IMR-90 (cell line): ENCODE results near the gene RBFOX2. TPM values are rescaled to one million over a fixed set of nuclear protein-coding genes. Genes with fewer than 3 reads are reported as not detected.

Source experiments
- ATAC-seq: fragments of 200-7000 bp; cut with Tn5 transposase; 2 replicates; pipeline ENCODE4 v1.9.1; 2020; ENCODE audit warnings: low read depth, mild to moderate bottlenecking, moderate library complexity
- BruUV-seq: library from RNA; stranded (reverse); fragments of 400-500 nt; replicated peaks from 2 replicates; lab custom pipeline; 2021; lab: Mats Ljungman, UMichigan
- CTCF ChIA-PET: fragments of 300-600 bp; formaldehyde crosslinking; extraction: SDS; loops from one replicate; lab custom pipeline; 2021; ENCODE audit warnings: antibody characterized with exemption; lab: Yijun Ruan, JAX
- POLR2A ChIA-PET: fragments of 300-600 bp; sonication (Branson Sonifier 250); formaldehyde crosslinking; loops from one replicate; lab custom pipeline; 2022; ENCODE audit warnings: antibody characterized with exemption; ENCODE audit not compliant: unreplicated experiment; lab: Charles Lee
- DNase-seq: peaks from one replicate; pipeline ENCODE4 v3.0.0; 2013
- H2AFZ ChIP-seq: replicated peaks from 2 replicates; pipeline ENCODE3; 2013; ENCODE audit warnings: low read length, mild to moderate bottlenecking; ENCODE audit not compliant: poor library complexity
- H2AK5ac ChIP-seq: 2 replicates; pipeline ENCODE4 v1.6.1; 2013; ENCODE audit warnings: low read depth, low read length, inconsistent platforms
- H2AK9ac ChIP-seq: replicated peaks from 2 replicates; pipeline ENCODE3; 2013; ENCODE audit warnings: mild to moderate bottlenecking, low read depth, low read length, moderate library complexity; ENCODE audit not compliant: poor library complexity
- H2BK120ac ChIP-seq: 2 replicates; pipeline ENCODE4 v1.6.1; 2013; ENCODE audit warnings: low read depth, low read length, inconsistent platforms
- H2BK15ac ChIP-seq: 3 replicates; pipeline ENCODE4 v1.6.1; 2013; ENCODE audit warnings: low read depth, low read length, inconsistent platforms
- H2BK20ac ChIP-seq: 2 replicates; pipeline ENCODE4 v1.6.1; 2013; ENCODE audit warnings: low read depth, mild to moderate bottlenecking, inconsistent platforms, low read length, moderate library complexity
- H2BK5ac ChIP-seq: 2 replicates; pipeline ENCODE4 v1.6.1; 2013; ENCODE audit warnings: mild to moderate bottlenecking, low read depth, low read length, inconsistent platforms; ENCODE audit not compliant: poor library complexity, severe bottlenecking
- H3K14ac ChIP-seq: replicated peaks from 2 replicates; pipeline ENCODE4 v1.6.1; 2013; ENCODE audit warnings: low read depth, low read length, inconsistent platforms
- H3K18ac ChIP-seq: 2 replicates; pipeline ENCODE4 v1.6.1; 2013; ENCODE audit warnings: low read depth, low read length, control low read depth
- H3K23ac ChIP-seq: 2 replicates; pipeline ENCODE4 v1.6.1; 2013; ENCODE audit warnings: low read depth, low read length, inconsistent platforms
- H3K27ac ChIP-seq: 2 replicates; pipeline ENCODE4 v1.5.1; 2013; ENCODE audit warnings: mild to moderate bottlenecking, control low read depth, low read length; ENCODE audit not compliant: insufficient read depth
- H3K27me3 ChIP-seq: 2 replicates; pipeline ENCODE4 v1.6.1; 2013; ENCODE audit warnings: low read length; ENCODE audit not compliant: control insufficient read depth, insufficient read depth
- H3K36me3 ChIP-seq: 2 replicates; pipeline ENCODE4 v1.6.1; 2013; ENCODE audit warnings: low read length, mixed read lengths; ENCODE audit not compliant: control insufficient read depth, insufficient read depth
- H3K4ac ChIP-seq: 2 replicates; pipeline ENCODE4 v1.6.1; 2013; ENCODE audit warnings: low read depth, low read length, inconsistent platforms
- H3K4me1 ChIP-seq: 2 replicates; pipeline ENCODE4 v1.6.1; 2013; ENCODE audit warnings: low read length, mixed read lengths; ENCODE audit not compliant: control insufficient read depth, insufficient read depth
- H3K4me2 ChIP-seq: 2 replicates; pipeline ENCODE4 v1.6.1; 2013; ENCODE audit warnings: low read depth, mild to moderate bottlenecking, control low read depth, low read length, moderate library complexity
- H3K4me3 ChIP-seq: 2 replicates; pipeline ENCODE4 v1.5.1; 2013; ENCODE audit warnings: low read depth, mild to moderate bottlenecking, control low read depth, low read length, moderate library complexity; ENCODE audit not compliant: insufficient read depth
- H3K56ac ChIP-seq: 2 replicates; pipeline ENCODE4 v1.6.1; 2013; ENCODE audit warnings: low read length, inconsistent platforms; ENCODE audit not compliant: insufficient read depth; ENCODE audit errors: extremely low read depth
- H3K79me1 ChIP-seq, 2 experiments: 2 replicates each; pipeline ENCODE4 v1.6.1; 2013; ENCODE audit warnings: low read length in 2 of 2, inconsistent platforms in 1 of 2, low read depth in 1 of 2
- H3K9ac ChIP-seq: 2 replicates; pipeline ENCODE4 v1.6.1; 2013; ENCODE audit warnings: low read depth, low read length, control low read depth
- H3K9me1 ChIP-seq: 2 replicates; pipeline ENCODE4 v1.6.1; 2013; ENCODE audit warnings: low read length, inconsistent platforms; ENCODE audit not compliant: insufficient read depth
- H3K9me3 ChIP-seq: 2 replicates; pipeline ENCODE4 v1.6.1; 2013; ENCODE audit warnings: low read length; ENCODE audit not compliant: control insufficient read depth, insufficient read depth
- H4K20me1 ChIP-seq: 2 replicates; pipeline ENCODE4 v1.6.1; 2013; ENCODE audit warnings: low read length, inconsistent platforms; ENCODE audit not compliant: insufficient read depth
- H4K5ac ChIP-seq: 2 replicates; pipeline ENCODE4 v1.6.1; 2013; ENCODE audit warnings: mild to moderate bottlenecking, low read depth, low read length, control low read depth
- H4K8ac ChIP-seq, 2 experiments: 2 replicates each; pipeline ENCODE4 v1.6.1; 2013; ENCODE audit warnings: low read depth in 2 of 2, low read length in 2 of 2, control low read depth in 1 of 2, inconsistent platforms in 1 of 2
- H4K91ac ChIP-seq: 2 replicates; pipeline ENCODE4 v1.6.1; 2013; ENCODE audit warnings: low read depth, low read length, inconsistent platforms; ENCODE audit not compliant: insufficient read depth
- BHLHE40 ChIP-seq: fragments of 150-350 bp; IDR thresholded peaks from 2 replicates; pipeline ENCODE4 v1.6.1; 2016; ENCODE audit warnings: mild to moderate bottlenecking, low read depth, low read length
- CEBPB ChIP-seq: IDR thresholded peaks from 2 replicates; pipeline ENCODE4 v1.6.1; 2012; ENCODE audit warnings: low read depth, low read length, improper control_type of control experiment
- CHD1 ChIP-seq: IDR thresholded peaks from 2 replicates; pipeline ENCODE4 v1.6.1; 2012; ENCODE audit warnings: low read depth, low read length, improper control_type of control experiment
- CTCF ChIP-seq: conservative IDR thresholded peaks from 2 replicates; pipeline ENCODE4 v1.5.1; 2012; ENCODE audit warnings: mild to moderate bottlenecking, low read depth, low read length, improper control_type of control experiment
- ELK1 ChIP-seq: fragments of 150-350 bp; IDR thresholded peaks from 2 replicates; pipeline ENCODE4 v1.6.1; 2016; ENCODE audit warnings: low read depth, mild to moderate bottlenecking, low read length, moderate library complexity, borderline replicate concordance
- FOS ChIP-seq: fragments of 150-350 bp; IDR thresholded peaks from 2 replicates; pipeline ENCODE4 v1.6.1; 2016; ENCODE audit warnings: low read depth, low read length
- MAFK ChIP-seq: IDR thresholded peaks from 2 replicates; pipeline ENCODE4 v1.6.1; 2012; ENCODE audit warnings: low read depth, low read length, improper control_type of control experiment
- MAZ ChIP-seq: IDR thresholded peaks from 2 replicates; pipeline ENCODE4 v1.6.1; 2012; ENCODE audit warnings: low read depth, mild to moderate bottlenecking, low read length, improper control_type of control experiment, moderate library complexity, borderline replicate concordance
- MXI1 ChIP-seq: IDR thresholded peaks from 2 replicates; pipeline ENCODE4 v1.6.1; 2012; ENCODE audit warnings: low read depth, mild to moderate bottlenecking, low read length, moderate library complexity, borderline replicate concordance
- NFE2L2 ChIP-seq: fragments of 150-350 bp; IDR thresholded peaks from 2 replicates; pipeline ENCODE4 v1.6.1; 2016; ENCODE audit warnings: low read depth, mild to moderate bottlenecking, low read length
- POLR2A ChIP-seq: IDR thresholded peaks from 2 replicates; pipeline ENCODE4 v1.6.1; 2012; ENCODE audit warnings: mild to moderate bottlenecking, low read depth, low read length
- RAD21 ChIP-seq: IDR thresholded peaks from 2 replicates; pipeline ENCODE4 v1.6.1; 2012; ENCODE audit warnings: low read length, improper control_type of control experiment
- RCOR1 ChIP-seq: IDR thresholded peaks from 2 replicates; pipeline ENCODE4 v1.6.1; 2012; ENCODE audit warnings: mild to moderate bottlenecking, low read length, improper control_type of control experiment; ENCODE audit not compliant: insufficient replicate concordance
- RFX5 ChIP-seq: IDR thresholded peaks from 2 replicates; pipeline ENCODE4 v1.8.0; 2012; ENCODE audit warnings: low read depth, mild to moderate bottlenecking, low read length, moderate library complexity
- SMC3 ChIP-seq: fragments of 150-350 bp; IDR thresholded peaks from 2 replicates; pipeline ENCODE4 v1.6.1; 2016; ENCODE audit warnings: low read depth, mild to moderate bottlenecking, antibody characterized with exemption, low read length, moderate library complexity
- USF2 ChIP-seq: fragments of 150-350 bp; IDR thresholded peaks from 2 replicates; pipeline ENCODE4 v1.6.1; 2017; ENCODE audit warnings: mild to moderate bottlenecking, antibody characterized with exemption, low read length, low read depth
- WGBS, 2 experiments: methylation state at CpG; one replicate each; pipeline versions ENCODE4 v1.1.5 to v1.1.7; 2013; ENCODE audit warnings: missing lambda C conversion rate in 2 of 2; ENCODE audit not compliant: insufficient read length in 1 of 2; ENCODE audit errors: extremely low coverage in 2 of 2; 5-methylcytosine and 5-hydroxymethylcytosine counted together
- dilution Hi-C: fragments of 300-500 bp; cut with HindIII; formaldehyde crosslinking; loops from one replicate; pipeline ENCODE4 v1.14.3; 2018; ENCODE audit warnings: low sequenced_read_pairs; ENCODE audit not compliant: unreplicated experiment
- in situ Hi-C: fragments of 300-500 bp; cut with MboI; formaldehyde crosslinking; loops from 3 replicates; pipeline ENCODE4 v1.14.3; 2019; ENCODE audit warnings: low sequenced_read_pairs, inconsistent platforms, mixed read lengths
- intact Hi-C: fragments of 100-400 bp; cut with micrococcal nuclease; formaldehyde crosslinking; loops from 2 replicates; pipeline ENCODE4 v1.10.0; 2022
- polyA plus RNA-seq, 3 experiments: library from polyadenylated mRNA; depleted of rRNA; stranded (reverse); fragments of >200 nt; gene quantifications; 2 replicates each; pipeline ENCODE4 v1.2.3, GENCODE V29; 2012; ENCODE audit warnings: low replicate concordance in 1 of 3
- total RNA-seq: library from RNA; depleted of rRNA; stranded (reverse); fragments of >200 nt; gene quantifications from 2 replicates; pipeline ENCODE4 v1.2.3, GENCODE V29; 2012

The RBFOX2 gene
- total and polyA plus RNA-seq, 2 of the 4 experiments (the other 2 are of a cell fraction): 146 to 178 TPM

- dilution Hi-C loops: no loop called here
- Histone ChIP-seq H3K27ac (no peak overlapping the region), H2BK20ac (no peak overlapping the region; the same call in 1 of the 2 replicates), H3K79me1 (peaks cover 30 to 66% of the 10 kb centered on the region in 2 experiments), H3K9ac (no peak overlapping the region), H3K27me3 (no peaks in the 10 kb centered on the region), H3K4ac (no peak overlapping the region), H2BK5ac (no peak overlapping the region), H3K56ac (no peak overlapping the region), H3K9me3 (no peaks in the 10 kb centered on the region), H2AK9ac (no peak overlapping the region), H3K4me2 (no peak overlapping the region), H3K9me1 (peaks cover 11% of the 10 kb centered on the region), H2AK5ac (peak overlapping the region; percentile 29; the same call in 1 of the 2 replicates), H3K4me3 (no peak overlapping the region), H3K14ac (no peak overlapping the region), H4K91ac (no peak overlapping the region), H4K5ac (no peak overlapping the region), H2BK15ac (no peak overlapping the region), H2AFZ (no peak overlapping the region), H2BK120ac (no peak overlapping the region), H3K36me3 (no peaks in the 10 kb centered on the region), H4K8ac (no peak overlapping the region), H4K20me1 (peaks cover 23% of the 10 kb centered on the region), H3K4me1 (peaks cover 11% of the 10 kb centered on the region), H3K23ac (0 out of 2 replicates have a peak overlapping the region, but pooled peaks have one; percentile 48), H3K18ac (no peak overlapping the region)
- WGBS, 2 experiments: 100% methylated on average over 1 of the region's 7 CpGs; no CpG with 5 or more reads in 1 of the 2 experiments
- ChIA-PET POLR2A (no interaction called here), CTCF (interaction anchor here (1.1 to 1.5 kb wide), 2 partner anchors 24 to 110 kb away, joined by 3 to 6 read pairs; no protein-coding TSS in a partner anchor)
- no peak for ATAC-seq
- intact Hi-C loops: no loop called here
- TF ChIP-seq RCOR1: no peak
- TF ChIP-seq MAZ: no peak
- TF ChIP-seq ELK1: no peak
- no peak for TF ChIP-seq NFE2L2
- TF ChIP-seq CTCF: no peak
- no peak for TF ChIP-seq CEBPB
- TF ChIP-seq MAFK: no peak
- no peak for TF ChIP-seq RAD21
- no peak for TF ChIP-seq MXI1
- no peak for TF ChIP-seq USF2
- TF ChIP-seq SMC3: no peak
- TF ChIP-seq POLR2A: no peak
- TF ChIP-seq FOS: no peak
- no peak for TF ChIP-seq BHLHE40
- TF ChIP-seq RFX5: no peak
- no peak for TF ChIP-seq CHD1
- BruUV-seq: no TSS peak
- DNase-seq: no peak
- in situ Hi-C loops: no loop called here
Observed at GRCh38 chr22:35955546-35955945, 73.1 kb downstream of the RBFOX2 start.
